Femur (tissue), 1 donor: ENCODE data around the gene GCLC.
"Not testable (repeated sequence)": the region's sequence is repeated elsewhere in the genome, so short reads cannot be mapped to it uniquely, and the experiment has no call there.

ENCODE experiments used
- DNase-seq: peaks from one replicate; pipeline ENCODE4 v3.0.0-alpha.2; 2017

GCLC gene

DNA sequence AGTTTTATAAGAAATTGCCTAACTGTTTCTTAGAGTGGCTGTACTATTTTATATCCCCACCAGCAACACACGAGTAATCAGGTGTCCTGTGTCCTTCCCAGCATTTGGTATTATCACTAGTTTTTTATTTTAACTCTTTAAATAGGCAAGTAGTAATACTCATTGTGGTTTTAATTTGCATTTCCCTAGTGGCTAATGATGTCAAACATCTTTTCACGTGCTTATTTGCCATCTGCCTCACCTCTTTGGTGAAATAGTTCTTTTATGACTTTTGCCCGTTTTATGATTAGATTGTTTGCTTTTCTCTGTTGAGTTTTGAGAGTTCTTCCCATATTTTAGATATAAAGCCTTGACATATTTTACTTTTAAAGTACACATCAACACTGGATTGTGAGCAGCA lies 57.8 kb downstream of the GCLC start:
- DNase-seq: no peak

DNA sequence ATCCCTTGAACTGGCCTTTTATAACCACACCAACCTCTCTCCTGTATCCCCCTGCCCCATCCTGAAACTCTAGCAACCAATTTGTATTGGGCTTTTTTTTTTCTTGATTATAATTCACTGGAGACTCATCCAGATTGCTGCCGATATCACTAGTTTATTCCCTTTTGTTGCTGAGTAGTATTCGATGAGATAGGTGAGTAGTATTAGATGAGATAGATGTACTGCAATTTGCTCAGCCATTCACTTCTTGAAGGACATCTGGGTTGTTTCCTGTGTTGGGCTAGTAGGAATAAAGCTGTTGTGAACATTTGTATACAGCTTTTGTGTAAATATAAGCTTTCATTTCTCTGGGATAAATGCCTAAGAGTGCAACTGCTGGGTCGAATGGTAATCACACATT lies 58.2 kb downstream of the GCLC start:
- DNase-seq: no peak

DNA sequence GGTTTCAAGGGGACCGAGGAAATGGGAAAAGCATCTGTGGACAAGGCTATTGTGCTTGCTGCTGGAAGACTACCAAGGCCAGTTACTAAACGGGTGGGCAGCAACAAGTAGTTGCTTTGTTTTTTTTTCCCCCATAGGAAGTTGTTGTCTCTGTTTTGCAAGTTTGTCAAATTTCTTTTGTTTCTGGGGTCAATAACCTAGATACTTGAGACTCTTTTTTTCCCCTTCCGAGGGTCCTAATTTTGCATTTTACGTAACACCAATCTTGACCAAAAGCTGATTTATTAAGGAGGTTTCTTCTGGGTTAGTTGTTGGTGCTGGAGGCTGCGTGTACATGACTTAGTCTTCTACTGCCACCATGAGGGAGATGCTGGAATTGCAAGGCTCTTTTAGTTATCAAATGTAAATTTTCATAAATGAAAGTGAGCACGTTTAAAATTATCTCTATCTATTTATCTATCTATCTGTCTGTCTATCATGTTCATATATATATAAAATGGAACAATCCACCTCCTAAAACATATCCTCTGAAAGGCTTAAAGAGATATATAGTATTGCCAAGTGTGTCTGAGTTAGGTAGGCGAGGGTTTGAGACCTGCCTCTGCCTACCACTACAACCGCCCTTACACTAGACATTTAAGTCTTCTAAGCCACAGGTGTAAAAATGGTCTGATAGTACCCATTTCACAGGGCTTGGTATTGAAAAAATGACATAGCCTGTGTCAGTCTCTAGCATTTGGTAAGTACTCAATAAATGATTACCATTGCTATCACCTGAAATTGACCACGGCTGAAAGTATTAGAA lies 60.2 kb downstream of the GCLC start:
- DNase-seq: peak; percentile 56

DNA sequence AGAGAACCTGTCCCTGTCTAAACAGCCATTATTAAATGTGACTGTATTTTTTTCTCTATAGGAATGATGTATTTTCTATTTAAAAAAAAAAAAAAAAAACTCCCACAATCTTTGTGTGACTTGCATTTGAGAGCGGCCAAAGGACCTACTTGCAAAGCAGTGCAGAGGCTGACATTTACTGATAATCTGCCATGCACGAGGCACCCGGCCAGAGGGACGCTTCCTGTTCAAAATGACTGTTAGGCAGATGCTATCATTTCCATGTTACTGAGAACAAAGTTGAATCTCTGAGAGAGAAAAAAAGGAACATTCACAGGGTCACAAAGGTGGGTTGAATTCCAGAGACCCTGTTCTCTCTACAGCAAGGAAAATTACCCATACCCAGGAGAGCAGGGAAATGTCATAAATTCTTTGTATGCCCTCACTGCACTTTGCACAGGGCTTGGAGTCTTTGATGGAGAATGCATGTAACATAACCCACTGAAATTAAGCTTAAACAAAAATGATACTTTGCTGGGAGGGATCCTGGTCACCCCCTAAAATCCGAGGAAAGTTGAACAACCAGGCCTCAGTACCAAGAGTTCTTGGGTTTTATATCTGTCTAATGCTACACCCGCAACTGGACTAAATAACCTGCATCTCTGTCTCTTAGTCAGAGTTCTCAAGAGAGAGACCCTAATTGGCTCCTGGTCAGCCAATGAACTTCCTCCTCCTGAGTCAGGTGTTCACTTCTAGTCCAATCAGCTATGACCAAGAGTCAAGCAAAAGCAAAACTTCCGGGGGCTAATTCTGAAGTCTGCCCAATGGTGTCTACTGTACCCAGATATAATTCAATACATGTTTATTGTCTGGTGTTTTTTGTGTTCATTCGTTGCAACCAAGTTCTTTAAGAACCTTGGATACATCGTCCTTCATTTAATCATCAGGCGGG lies 61.2 kb downstream of the GCLC start:
- peak; percentile 40 for DNase-seq

DNA sequence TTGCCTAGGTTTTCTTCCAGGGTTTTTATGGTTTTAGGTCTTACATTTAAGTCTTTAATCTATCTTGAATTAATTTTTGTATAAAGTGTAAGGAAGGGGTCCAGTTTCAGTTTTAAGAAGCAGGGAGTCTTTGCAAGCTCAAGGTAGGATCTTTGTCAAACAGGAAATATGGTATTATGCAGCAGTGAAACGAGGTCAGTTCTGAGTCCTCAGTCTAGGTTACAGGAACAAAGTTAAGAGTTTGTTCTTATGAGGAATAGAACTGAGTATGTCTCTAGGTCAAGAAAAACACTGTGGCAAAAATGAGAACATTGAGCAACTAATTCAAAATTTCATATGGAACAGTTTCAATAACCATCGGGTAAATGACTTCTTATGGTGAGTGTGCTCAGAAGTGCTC lies 63.6 kb downstream of the GCLC start:
- DNase-seq: no peak

DNA sequence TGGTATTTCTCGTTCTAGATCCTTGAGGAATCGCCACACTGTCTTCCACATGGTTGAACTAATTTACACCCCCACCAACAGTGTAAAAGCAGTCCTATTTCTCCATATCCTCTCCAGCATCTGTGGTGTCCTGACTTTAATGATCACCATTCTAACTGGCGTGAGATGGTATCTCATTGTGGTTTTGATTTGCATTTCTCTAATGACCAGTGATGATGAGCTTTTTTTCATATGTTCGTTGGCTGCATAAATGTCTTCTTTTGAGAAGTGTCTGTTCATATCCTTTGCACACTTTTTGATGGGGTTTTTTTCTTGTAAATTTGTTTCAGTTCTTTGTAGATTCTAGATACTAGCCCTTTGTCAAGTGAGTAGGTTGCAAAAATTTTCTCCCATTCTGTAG lies 64.1 kb downstream of the GCLC start:
- DNase-seq: not testable (repeated sequence)

DNA sequence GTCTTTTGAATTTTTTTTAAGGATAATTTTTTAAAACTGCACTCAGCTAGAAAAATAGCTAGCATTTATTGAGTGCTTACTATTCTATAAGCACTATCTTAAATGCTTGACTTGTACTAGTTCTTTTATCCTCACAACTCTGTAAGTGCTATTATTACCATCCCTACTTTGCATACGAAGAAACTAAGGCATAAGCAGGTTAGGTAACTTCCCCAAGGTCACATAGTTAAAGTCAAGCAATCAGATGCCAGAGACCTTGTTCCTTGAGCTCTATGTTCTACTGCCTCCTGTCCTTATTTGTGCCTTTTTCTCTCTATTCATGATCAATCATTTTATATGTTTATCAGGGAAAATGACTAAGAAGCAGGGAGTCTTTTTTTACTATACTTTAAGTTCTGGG lies 65.0 kb downstream of the GCLC start:
- no peak for DNase-seq

DNA sequence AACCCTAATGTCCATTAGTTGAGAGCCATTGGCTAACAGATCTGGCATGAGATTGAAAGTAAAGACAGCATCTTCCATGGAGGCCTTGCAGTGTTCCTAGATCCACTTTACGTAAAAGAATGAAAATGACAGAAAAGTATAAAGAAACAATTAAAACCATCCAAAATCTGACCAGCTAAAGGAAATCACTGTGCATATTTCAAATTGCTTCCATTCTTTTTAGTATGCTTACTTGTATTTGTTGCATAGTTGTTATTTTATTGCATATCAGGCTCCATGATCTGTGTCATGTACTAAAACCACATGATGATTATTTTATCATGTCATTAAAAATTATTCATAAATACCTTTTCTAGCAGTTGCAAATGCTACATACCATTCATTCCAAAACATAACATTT lies 67.9 kb downstream of the GCLC start:
- DNase-seq: no peak

DNA sequence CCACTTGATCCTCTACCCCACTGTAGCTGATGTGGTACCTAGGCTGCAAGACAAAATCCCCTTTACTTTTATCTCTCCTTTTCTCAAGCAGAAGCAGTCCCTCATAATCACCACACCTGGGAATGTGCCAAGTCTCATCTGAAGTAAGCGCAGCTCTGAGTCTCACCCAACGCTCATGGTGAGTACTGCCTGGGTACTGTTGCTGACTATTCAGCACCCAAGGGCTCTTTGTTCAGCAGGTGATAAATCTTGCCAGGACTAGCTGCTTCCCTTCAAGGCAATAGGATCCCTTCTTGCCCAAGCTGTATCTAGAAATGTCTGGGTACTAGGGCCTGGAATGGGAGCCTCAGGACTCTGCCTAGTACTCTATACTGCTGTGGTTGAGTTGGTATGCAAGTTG lies 70.9 kb downstream of the GCLC start:
- DNase-seq: no peak

DNA sequence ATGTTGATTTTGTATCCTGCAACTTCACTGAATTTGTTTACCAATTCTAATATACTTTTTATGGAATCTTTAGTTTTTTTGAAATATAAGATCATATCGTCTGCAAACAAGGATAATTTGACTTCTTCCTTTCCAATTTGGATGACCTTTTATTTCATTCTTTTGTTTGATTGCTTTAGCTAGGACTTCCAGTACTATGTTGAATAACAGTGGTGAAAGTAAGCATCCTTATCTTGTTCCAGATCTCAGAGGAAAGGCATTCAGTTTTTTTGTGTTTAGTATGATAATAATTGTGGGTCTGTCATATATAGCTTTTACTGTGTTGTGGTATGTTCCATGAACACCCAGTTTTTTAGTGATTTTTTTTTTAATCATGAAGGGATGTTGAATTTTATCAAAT lies 75.7 kb downstream of the GCLC start:
- DNase-seq: no peak

DNA sequence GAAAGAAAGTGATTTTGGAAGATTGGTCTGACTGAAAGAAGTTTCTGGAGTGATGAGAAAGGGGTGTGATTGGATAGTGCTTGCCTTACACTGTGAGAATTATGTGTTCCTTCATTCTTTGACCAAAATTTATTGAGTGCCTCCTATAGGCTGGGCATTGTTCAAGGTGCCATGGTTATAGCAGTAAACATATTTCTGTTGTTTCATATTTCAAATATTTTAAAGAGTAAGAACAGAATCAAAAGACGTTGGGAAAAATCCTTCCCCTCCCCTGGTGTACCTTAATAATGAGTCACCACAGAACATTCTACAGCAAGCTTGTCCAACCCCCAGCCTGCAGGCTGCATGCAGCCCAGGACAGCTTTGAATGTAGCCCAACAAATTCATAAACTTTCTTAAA lies 78.6 kb downstream of the GCLC start:
- DNase-seq: no peak

DNA sequence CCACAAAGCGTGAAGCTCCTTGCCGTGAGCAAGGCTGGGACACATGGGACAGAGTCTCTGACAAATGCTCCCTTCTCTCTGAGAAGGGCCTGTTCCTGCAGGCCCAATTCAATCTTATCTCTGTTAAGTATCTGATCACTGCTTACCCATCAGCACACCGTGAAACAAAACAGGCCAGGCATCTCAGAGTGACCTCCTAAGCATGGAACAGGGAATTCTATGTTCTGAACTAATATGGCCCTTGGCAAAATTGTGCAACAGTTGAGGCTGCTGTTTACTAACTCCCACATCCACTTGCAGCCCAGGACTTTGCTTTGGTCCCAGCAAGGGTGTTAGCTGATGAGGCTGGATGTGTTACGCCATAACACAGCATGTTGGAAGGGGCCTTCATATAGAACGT lies 79.2 kb downstream of the GCLC start:
- DNase-seq: no peak

DNA sequence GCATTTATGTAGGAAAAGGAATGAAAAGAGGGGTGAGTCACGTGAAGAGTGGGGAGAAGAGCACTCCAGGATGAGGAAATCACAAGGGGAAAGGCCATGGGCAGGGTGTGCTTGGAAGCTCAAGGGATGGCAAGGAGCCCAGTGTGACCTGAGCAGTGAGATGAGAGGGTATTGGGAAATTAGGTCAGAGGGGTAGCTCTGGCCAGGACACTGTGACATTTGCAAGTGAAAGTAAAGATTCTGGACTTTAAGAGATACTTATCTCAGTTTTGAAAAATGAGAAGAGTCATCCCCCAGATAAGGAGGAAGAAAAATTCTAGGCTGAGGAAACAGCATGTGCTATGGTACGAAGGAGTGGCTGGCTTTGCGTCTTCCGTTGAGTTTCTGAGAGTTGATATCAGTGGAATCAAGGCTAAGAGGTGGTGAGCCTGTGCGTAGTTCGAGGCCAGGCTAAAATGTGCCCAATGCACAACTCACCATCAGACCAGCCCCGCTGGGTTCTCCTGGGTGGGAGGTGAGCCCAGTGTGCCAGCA lies 79.9 kb downstream of the GCLC start:
- no peak for DNase-seq

DNA sequence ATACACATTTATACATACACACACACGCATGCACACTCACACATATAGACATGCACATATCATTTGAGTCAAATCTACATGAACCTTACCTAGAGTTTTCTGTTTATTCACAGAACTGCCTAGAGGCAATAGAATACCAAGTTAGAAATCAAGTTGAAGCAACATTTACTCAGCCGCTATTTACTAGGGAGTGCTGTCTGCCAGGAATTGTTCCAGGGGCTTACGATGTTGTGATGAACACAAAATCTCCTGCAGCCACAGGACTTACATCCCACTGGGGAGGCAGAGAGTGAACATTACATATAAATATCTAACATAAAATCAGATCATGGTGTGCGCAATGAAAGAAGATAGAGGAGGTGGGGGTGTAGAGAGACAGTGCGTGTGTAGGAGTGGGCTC lies 80.4 kb downstream of the GCLC start:
- no peak for DNase-seq

DNA sequence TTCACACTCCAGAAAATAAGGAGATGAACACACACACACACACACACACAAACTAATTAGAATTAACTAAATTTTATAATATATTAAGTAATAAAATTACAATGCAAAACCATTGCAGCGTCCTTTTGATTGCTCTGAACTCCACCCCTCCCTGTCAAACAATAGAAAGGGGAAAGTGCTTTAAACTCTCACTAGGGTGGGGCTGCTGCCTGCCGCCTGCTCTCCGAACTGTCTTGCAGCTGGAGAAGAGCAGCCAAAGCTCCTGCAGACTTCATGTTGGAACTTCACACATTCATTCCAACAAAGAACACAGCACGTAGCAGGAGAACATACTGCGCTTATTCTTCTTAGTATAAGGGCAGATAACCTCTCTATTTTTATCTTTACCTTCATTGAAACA lies 83.2 kb downstream of the GCLC start:
- no peak for DNase-seq

DNA sequence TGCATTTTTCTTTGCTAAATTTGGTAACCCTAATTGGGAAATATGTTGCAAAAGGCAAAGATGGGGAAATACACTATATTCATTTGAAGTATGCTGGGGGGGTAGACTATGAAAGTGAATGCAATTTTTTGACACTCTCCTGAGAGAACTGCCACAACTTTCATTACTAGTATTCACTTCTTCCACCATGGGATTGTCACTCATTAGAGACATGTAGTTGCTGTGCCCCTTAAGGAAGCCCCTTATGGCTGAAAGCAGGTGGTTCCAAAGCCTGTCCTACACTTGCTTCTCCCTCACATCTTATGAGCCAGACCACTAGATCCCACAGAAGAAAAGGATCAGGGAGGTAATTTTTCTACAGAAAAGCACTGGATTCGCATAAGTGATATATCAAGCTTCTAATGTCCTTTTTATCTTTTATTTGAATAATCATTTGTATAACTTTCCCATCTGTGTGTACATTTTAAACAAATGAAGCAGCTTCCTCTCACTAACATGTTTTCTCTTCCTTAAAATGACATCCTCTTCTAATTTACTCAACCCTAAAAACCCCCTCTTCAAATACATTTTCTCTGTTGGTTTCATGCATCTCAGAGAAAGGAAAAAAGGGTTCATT lies 83.8 kb downstream of the GCLC start:
- no peak for DNase-seq

DNA sequence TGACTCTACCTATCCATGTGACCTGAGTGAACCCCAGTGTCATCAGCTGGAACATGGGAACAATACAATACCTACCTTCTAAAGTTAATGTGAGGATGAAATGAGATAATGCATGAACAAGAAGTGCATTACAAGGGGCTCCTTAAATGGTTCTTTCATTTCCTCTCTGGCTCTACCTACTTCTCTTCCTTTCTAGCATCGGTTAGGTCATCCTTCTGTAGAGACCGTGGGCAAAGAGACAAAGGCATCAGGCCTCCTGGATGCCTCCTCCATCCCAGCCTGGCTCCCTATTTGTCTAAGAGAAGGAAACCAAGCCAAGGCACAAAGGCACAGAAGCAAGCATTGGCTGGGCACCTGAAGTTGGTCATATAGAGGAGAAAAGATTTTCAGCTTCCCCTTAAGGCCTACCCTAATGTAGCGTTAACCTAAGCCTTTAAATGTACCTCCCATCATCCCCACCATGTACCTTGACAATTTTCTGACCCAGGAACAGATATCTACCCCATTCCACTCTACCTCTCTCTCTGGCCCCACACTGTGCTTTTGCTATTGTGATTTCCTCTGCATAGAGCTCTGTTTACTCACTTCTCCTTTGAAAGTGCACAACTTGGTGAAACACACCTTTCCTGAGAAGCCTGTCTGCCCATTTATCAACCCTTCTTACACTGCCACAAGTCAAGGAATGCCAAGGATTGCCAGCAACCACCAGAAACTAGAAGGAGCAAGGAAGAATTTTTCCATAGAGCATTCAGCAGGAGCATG lies 86.6 kb downstream of the GCLC start:
- no peak for DNase-seq

DNA sequence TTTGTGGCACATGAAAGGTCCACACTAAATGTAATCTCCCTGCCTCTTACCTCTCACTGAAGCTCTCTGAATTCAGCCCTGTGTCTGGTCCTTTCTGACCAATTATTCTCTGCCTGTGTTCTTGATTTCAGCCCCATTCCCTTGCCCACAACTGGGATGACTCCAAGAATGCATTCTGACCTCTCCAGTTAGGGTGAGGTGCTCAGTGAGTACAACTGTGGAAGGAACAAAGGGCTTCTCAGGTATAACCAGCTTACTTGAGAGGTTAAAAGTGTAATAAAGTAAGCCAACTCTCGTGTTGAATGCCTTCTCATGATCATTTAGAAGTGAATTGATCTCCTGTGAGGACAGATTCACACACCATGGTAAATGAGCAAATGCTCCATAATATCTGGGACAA lies 88.1 kb downstream of the GCLC start:
- DNase-seq: no peak

DNA sequence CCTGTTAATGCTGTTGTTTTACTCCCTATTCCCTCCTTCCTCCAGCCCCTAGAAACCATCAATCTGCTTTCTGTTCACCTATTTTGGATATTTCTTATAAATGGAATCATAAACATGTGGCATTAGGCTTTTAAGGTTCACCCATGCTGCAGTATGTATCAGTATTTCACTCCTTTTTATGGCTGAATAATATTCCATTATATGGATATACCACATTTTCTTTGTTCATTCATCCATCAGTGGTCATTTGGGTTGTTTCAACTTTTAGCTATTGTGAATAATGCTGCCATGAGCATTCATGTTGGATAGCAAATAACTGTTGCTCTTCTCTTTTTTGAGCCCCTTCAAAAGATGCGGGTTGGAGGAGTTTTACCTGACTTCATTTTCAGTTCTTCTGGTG lies 89.2 kb downstream of the GCLC start:
- no peak for DNase-seq

DNA sequence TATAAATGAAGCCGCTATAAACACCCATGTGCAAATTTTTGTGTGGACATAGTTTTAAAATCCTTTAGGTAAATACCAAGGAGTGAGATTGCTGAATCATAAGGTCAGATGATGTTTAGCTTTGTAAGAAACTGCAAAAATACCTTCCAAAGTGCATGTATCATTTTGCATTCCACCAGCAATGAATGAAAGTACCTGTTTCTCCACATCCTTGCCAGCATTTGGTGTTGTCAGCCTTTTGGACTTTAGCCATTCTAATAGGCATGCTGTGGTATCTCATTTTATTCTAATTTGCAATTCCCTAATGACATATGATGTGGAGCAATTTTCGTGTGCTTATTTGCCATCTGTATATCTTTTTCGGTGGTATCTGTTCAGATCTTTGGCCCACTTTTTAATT lies 93.7 kb downstream of the GCLC start:
- no peak for DNase-seq

DNA sequence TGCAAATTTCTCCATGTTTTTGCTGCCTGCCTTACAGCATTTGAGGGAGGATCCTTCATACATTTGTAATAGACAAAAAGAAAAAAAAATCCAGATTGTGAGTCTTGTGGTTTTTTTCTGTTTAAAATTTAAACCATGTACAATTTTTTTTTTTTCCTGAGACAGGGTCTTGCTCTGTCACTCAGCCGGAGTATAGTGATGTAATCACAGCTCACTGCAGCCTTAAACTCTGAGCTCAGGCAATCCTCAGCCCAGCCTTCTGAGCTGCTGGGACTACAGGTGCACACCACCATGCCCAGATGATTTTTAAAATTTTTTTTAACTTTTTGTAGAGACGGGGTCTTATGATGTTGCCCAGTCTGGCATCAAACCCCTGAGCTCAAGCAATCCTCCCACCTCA lies 97.0 kb downstream of the GCLC start:
- no peak for DNase-seq
